ENCODE results near the gene TCAIM.

TCAIM gene

GRCh38 chr3:44434834-44435510, 96.4 kb downstream of the TCAIM start:
- H3K36me3 Mint-ChIP-seq: peaks cover 3 to 4% of the 10 kb centered on the region in 2 donors
- no peak overlapping the region for H3K4me3 Mint-ChIP-seq
- H3K27ac Mint-ChIP-seq: no peak overlapping the region
- DNase-seq (no peak), ATAC-seq (replicated peaks) (no peak)
- H3K27me3 Mint-ChIP-seq: no peaks in the 10 kb centered on the region
- peaks cover 7 to 10% of the 10 kb centered on the region in 2 donors for H3K4me1 Mint-ChIP-seq
- H3K9me3 Mint-ChIP-seq: no peaks in the 10 kb centered on the region

GRCh38 chr3:44436181-44436580, 97.6 kb downstream of the TCAIM start:
- peaks cover 3 to 4% of the 10 kb centered on the region in 2 donors for H3K36me3 Mint-ChIP-seq
- H3K4me3 Mint-ChIP-seq: no peak overlapping the region
- H3K4me1 Mint-ChIP-seq: peaks cover 13 to 21% of the 10 kb centered on the region in 2 donors
- ATAC-seq (replicated peaks) (no peak), DNase-seq (no peak)
- no peaks in the 10 kb centered on the region for H3K9me3 Mint-ChIP-seq
- no peak overlapping the region for H3K27ac Mint-ChIP-seq
- H3K27me3 Mint-ChIP-seq: no peaks in the 10 kb centered on the region

GRCh38 chr3:44437800-44438199, 99.2 kb downstream of the TCAIM start:
- no peak for DNase-seq
- Mint-ChIP-seq H3K9me3 (no peaks in the 10 kb centered on the region), H3K36me3 (peaks cover 9 to 17% of the 10 kb centered on the region in 2 donors), H3K4me1 (peaks cover 15 to 22% of the 10 kb centered on the region in 2 donors), H3K4me3 (no peak overlapping the region), H3K27ac (no peak overlapping the region), H3K27me3 (no peaks in the 10 kb centered on the region)
- no peak for ATAC-seq (replicated peaks)

DNA sequence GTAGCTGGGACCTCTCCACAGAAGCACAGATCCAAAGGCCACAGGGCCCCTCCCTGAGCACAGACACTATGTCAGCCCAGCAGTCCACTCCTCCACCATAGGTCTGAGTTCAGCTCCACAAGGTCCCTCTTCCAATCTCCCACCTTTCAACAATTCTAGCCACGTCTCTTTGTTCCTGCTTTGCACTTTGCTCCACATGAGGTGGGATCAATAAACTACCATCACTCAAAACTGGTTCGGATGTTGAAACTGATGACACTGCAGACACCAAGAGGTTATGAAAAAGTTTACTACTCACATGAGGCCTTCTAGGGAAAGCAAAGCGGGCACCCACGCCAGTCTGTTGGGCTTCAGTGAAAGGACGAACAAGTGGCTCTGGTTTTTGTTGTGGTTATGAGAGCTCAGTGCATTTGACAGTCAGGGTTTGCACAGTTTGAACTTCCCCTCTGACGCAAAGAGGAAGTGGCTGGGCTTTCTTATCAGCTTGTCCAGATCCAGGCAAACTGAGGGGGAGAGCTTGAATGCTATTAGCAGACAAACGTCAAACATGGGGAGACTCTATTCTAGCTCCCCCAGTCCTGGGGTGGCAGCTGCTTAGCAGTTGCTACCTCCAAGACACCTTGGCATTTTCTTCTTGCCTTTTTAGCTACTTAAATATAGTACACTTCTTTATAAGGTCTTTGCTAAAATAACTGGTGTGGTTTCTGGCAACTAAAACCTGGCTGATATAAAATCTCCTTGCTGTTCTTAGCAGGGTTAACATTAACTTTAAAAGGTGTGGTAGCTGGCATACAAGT, 101.1 kb downstream of the TCAIM start:
- DNase-seq: peak; percentile 83
- peak; percentile 97 for ATAC-seq (replicated peaks)
- H3K4me3 Mint-ChIP-seq: peak overlapping the region; percentile 72 to 76
- peaks cover 17 to 26% of the 10 kb centered on the region in 2 donors for H3K36me3 Mint-ChIP-seq
- H3K27ac Mint-ChIP-seq: peak overlapping the region; percentile 95
- no peaks in the 10 kb centered on the region for H3K27me3 Mint-ChIP-seq
- no peaks in the 10 kb centered on the region for H3K9me3 Mint-ChIP-seq
- peaks cover 17 to 25% of the 10 kb centered on the region in 2 donors for H3K4me1 Mint-ChIP-seq

GRCh38 chr3:44442596-44443309, 104.2 kb downstream of the TCAIM start:
- H3K36me3 Mint-ChIP-seq: peaks cover 38 to 51% of the 10 kb centered on the region in 2 donors
- peaks cover 0 to 2% of the 10 kb centered on the region in 2 donors for H3K9me3 Mint-ChIP-seq
- DNase-seq (no peak), ATAC-seq (replicated peaks) (no peak)
- H3K4me1 Mint-ChIP-seq: peaks cover 17 to 25% of the 10 kb centered on the region in 2 donors
- H3K27me3 Mint-ChIP-seq: no peaks in the 10 kb centered on the region
- H3K4me3 Mint-ChIP-seq: no peak overlapping the region
- H3K27ac Mint-ChIP-seq: peak overlapping the region; percentile 68

DNA sequence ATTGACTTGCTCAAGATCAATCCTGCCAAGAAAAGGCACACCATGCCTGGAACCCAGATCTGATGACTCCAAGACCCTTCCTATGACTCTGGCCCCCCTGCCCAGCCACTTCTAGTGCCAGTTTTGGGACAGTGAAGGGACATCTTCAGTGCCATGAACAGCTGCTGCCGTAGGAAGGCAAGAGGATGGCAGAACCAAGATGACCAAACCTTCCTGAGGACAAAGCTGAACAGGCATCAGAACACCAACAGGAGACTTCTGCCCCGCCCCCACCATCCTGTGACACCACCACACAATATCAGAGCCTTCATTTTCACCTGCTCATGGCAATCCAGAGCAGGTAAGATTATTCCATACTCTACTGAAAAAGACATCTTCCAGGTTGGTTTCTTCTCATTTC, 105.9 kb downstream of the TCAIM start:
- Mint-ChIP-seq H3K36me3 (peaks cover 53 to 66% of the 10 kb centered on the region in 2 donors), H3K4me3 (no peak overlapping the region), H3K27me3 (no peaks in the 10 kb centered on the region), H3K4me1 (peaks cover 15 to 21% of the 10 kb centered on the region in 2 donors), H3K9me3 (peaks cover 5 to 7% of the 10 kb centered on the region in 2 donors), H3K27ac (no peak overlapping the region)
- ATAC-seq (replicated peaks) (no peak), DNase-seq (no peak)

GRCh38 chr3:44444896-44445691, 106.5 kb downstream of the TCAIM start:
- Mint-ChIP-seq H3K36me3 (peaks cover 56 to 69% of the 10 kb centered on the region in 2 donors), H3K27me3 (no peaks in the 10 kb centered on the region), H3K27ac (no peak overlapping the region), H3K4me3 (no peak overlapping the region), H3K4me1 (peaks cover 11 to 14% of the 10 kb centered on the region in 2 donors), H3K9me3 (peaks cover 5 to 7% of the 10 kb centered on the region in 2 donors)
- DNase-seq (no peak), ATAC-seq (replicated peaks) (no peak)

GRCh38 chr3:44445786-44446185, 107.2 kb downstream of the TCAIM start:
- DNase-seq (no peak), ATAC-seq (replicated peaks) (no peak)
- Mint-ChIP-seq H3K4me1 (peaks cover 5 to 7% of the 10 kb centered on the region in 2 donors), H3K4me3 (no peak overlapping the region), H3K9me3 (peaks cover 5 to 7% of the 10 kb centered on the region in 2 donors), H3K27ac (no peak overlapping the region), H3K36me3 (peaks cover 63 to 76% of the 10 kb centered on the region in 2 donors), H3K27me3 (no peaks in the 10 kb centered on the region)

- H3K9me3 Mint-ChIP-seq: peaks cover 5 to 7% of the 10 kb centered on the region in 2 donors
- no peak overlapping the region for H3K27ac Mint-ChIP-seq
- H3K4me1 Mint-ChIP-seq: peaks cover 5% of the 10 kb centered on the region in 2 donors
- peaks cover 70 to 73% of the 10 kb centered on the region in 2 donors for H3K36me3 Mint-ChIP-seq
- H3K4me3 Mint-ChIP-seq: no peak overlapping the region
- H3K27me3 Mint-ChIP-seq: no peaks in the 10 kb centered on the region
- no peak for ATAC-seq (replicated peaks)
- DNase-seq: no peak
These were observed 108.4 kb downstream of the TCAIM start for GRCh38 chr3:44446929-44447328.

DNA sequence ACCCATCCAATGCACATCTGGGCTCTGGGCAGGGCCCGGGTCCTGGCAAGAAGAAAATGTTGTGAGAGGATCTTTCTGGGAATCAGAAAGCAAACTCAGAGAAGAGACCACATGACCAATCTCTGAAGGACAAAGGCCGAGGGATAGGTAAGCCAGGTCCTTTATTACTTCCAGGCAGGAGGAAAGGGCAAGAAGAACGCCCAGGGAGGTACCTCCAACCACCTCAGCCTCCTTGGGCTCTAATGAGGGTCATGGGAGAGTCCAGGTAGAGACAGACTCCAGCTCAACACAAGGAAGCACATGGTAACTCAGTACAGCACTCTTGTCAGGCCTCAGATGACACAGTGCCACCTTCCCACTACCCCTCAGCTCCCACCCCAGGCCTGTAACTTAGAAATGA, 112.9 kb downstream of the TCAIM start:
- peaks cover 71 to 73% of the 10 kb centered on the region in 2 donors for H3K36me3 Mint-ChIP-seq
- no peaks in the 10 kb centered on the region for H3K27me3 Mint-ChIP-seq
- ATAC-seq (replicated peaks) (no peak), DNase-seq (no peak)
- H3K27ac Mint-ChIP-seq: no peak overlapping the region
- H3K4me1 Mint-ChIP-seq: peaks cover 0 to 1% of the 10 kb centered on the region in 2 donors
- peaks cover 5 to 7% of the 10 kb centered on the region in 2 donors for H3K9me3 Mint-ChIP-seq
- H3K4me3 Mint-ChIP-seq: no peak overlapping the region

GRCh38 chr3:44454258-44454657, 115.7 kb downstream of the TCAIM start:
- Mint-ChIP-seq H3K27me3 (no peaks in the 10 kb centered on the region), H3K4me3 (no peak overlapping the region), H3K4me1 (peaks cover 1 to 5% of the 10 kb centered on the region in 2 donors), H3K36me3 (peaks cover 54 to 65% of the 10 kb centered on the region in 2 donors), H3K9me3 (peaks cover 0 to under 1% of the 10 kb centered on the region in 2 donors), H3K27ac (no peak overlapping the region)
- no peak for ATAC-seq (replicated peaks)
- DNase-seq: no peak

DNA sequence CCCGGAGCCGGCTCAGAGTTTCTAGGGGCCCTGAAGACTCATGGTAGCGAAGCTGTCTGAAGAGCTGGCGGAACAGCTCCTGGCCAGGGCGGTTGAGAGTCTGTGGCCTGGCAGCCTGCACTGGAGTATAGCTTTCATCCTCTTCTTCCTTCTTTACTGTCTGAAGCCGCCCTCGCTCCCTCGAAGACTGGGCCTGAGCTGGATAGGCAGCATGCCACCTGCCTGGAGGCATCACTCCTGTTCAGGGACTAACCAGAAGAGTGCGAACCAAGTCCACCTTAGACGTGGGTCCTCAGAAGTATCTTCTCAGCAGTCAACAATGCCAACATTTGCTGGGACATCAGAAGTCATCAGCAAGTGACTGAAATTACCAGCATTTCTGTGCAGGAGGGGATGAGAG, 116.8 kb downstream of the TCAIM start:
- no peak for ATAC-seq (replicated peaks)
- H3K27ac Mint-ChIP-seq: no peak overlapping the region
- no peak for DNase-seq
- H3K4me3 Mint-ChIP-seq: no peak overlapping the region
- peaks cover 53 to 67% of the 10 kb centered on the region in 2 donors for H3K36me3 Mint-ChIP-seq
- H3K27me3 Mint-ChIP-seq: no peaks in the 10 kb centered on the region
- peaks cover 5 to 8% of the 10 kb centered on the region in 2 donors for H3K9me3 Mint-ChIP-seq
- peaks cover 1 to 5% of the 10 kb centered on the region in 2 donors for H3K4me1 Mint-ChIP-seq

All from stimulated activated naive B cell treated with anti-CD40 and anti-IgM and Interleukin-4, amounts not matched to agents 10 μg/mL and 1 μg/mL and 100 μg/mL, for 72 hours (primary cell).